Endothelial cell of umbilical vein (primary cell): ENCODE measurements around the gene DHRS12. TPM values are rescaled to one million over a fixed set of nuclear protein-coding genes. Genes with fewer than 3 reads are reported as not detected.

Experiments used
- BruUV-seq: library from RNA; stranded (reverse); fragments of 400-500 nt; replicated peaks from 2 replicates; lab custom pipeline; 2021; lab: Mats Ljungman, UMichigan
- CTCF ChIA-PET: fragments of 300-600, 350-600 bp; sonication (Branson Sonifier 250); formaldehyde crosslinking; loops from one replicate; lab custom pipeline; 2021; ENCODE audit warnings: antibody characterized with exemption, inconsistent platforms; lab: Charles Lee
- POLR2A ChIA-PET: fragments of 300-600, 350-600 bp; sonication (Branson Sonifier 250); formaldehyde crosslinking; loops from one replicate; lab custom pipeline; 2021; ENCODE audit warnings: antibody characterized with exemption, inconsistent platforms; lab: Charles Lee
- DNase-seq: peaks from one replicate; pipeline ENCODE4 v3.0.0-alpha.2; 2011; ENCODE audit warnings: low read depth, low spot score
- FAIRE-seq: peaks from 2 replicates; lab custom pipeline; 2011; peaks lifted over from hg19 to GRCh38; lab: Jason Lieb, UNC
- H2AFZ ChIP-seq: 2 replicates; pipeline ENCODE4 v1.6.0; 2012; ENCODE audit warnings: low read depth, low read length, control low read depth, inconsistent platforms
- H3K27ac ChIP-seq: 2 replicates; pipeline ENCODE4 v1.5.1; 2011; ENCODE audit warnings: low read depth, mild to moderate bottlenecking, control low read depth, low read length, moderate library complexity; ENCODE audit not compliant: insufficient read depth
- H3K27me3 ChIP-seq, 2 experiments: 2 replicates each; pipeline versions ENCODE4 v1.6.0 to v1.6.1; 2011; ENCODE audit warnings: low read length in 2 of 2, mixed read lengths in 1 of 2; ENCODE audit not compliant: control insufficient read depth in 2 of 2, insufficient read depth in 2 of 2
- H3K36me3 ChIP-seq, 2 experiments: 2 replicates in 1 of 2; 3 replicates in 1 of 2; pipeline ENCODE4 v1.5.1; 2011; ENCODE audit warnings: low read length in 2 of 2, mild to moderate bottlenecking in 1 of 2, moderate library complexity in 1 of 2; ENCODE audit not compliant: control insufficient read depth in 2 of 2, insufficient read depth in 2 of 2; ENCODE audit errors: extremely low read depth in 1 of 2
- H3K4me1 ChIP-seq: 3 replicates; pipeline ENCODE4 v1.5.1; 2011; ENCODE audit warnings: mild to moderate bottlenecking, low read length; ENCODE audit not compliant: control insufficient read depth, insufficient read depth; ENCODE audit errors: extremely low read depth
- H3K4me2 ChIP-seq: 2 replicates; pipeline ENCODE4 v1.6.1; 2011; ENCODE audit warnings: low read length, control low read depth, mixed read lengths; ENCODE audit not compliant: insufficient read depth
- H3K4me3 ChIP-seq, 3 experiments: fragments of 200-600 bp in 1 of 3; sonication (generic), shearing (Covaris generic) in 1 of 3; replicated peaks in 1 of 3; 2 replicates each; pipeline ENCODE4 v1.5.1; 2011 to 2016; ENCODE audit warnings: control low read depth in 3 of 3, low read length in 3 of 3, mild to moderate bottlenecking in 2 of 3, inconsistent platforms in 1 of 3, low read depth in 1 of 3, moderate library complexity in 1 of 3; ENCODE audit not compliant: insufficient read depth in 1 of 3
- H3K79me2 ChIP-seq: 2 replicates; pipeline ENCODE4 v1.6.0; 2012; ENCODE audit warnings: low read length, inconsistent platforms; ENCODE audit not compliant: control insufficient read depth, insufficient read depth
- H3K9ac ChIP-seq: replicated peaks from 2 replicates; pipeline ENCODE3; 2011; ENCODE audit warnings: low read length, control low read depth; ENCODE audit not compliant: insufficient read depth; ENCODE audit errors: extremely low read depth
- H3K9me1 ChIP-seq: replicated peaks from 3 replicates; pipeline ENCODE4 v1.6.0; 2011; ENCODE audit warnings: mild to moderate bottlenecking, low read length; ENCODE audit not compliant: control insufficient read depth, insufficient read depth; ENCODE audit errors: extremely low read depth
- H3K9me3 ChIP-seq: replicated peaks from 2 replicates; pipeline ENCODE4 v1.5.1; 2012; ENCODE audit warnings: low read length, inconsistent platforms; ENCODE audit not compliant: control insufficient read depth, insufficient read depth
- H4K20me1 ChIP-seq: replicated peaks from 2 replicates; pipeline ENCODE3; 2011; ENCODE audit warnings: mild to moderate bottlenecking, low read length; ENCODE audit not compliant: control insufficient read depth, insufficient read depth; ENCODE audit errors: extremely low read depth
- CTCF ChIP-seq, 2 donors: IDR thresholded peaks; 1 replicate in 1 of 2; 2 replicates in 1 of 2; pipeline ENCODE4 v1.5.1; 2011; ENCODE audit warnings: low read length in 2 of 2, mild to moderate bottlenecking in 2 of 2, moderate library complexity in 2 of 2, control low read depth in 1 of 2, inconsistent platforms in 1 of 2, low read depth in 1 of 2; ENCODE audit not compliant: insufficient read depth in 1 of 2; ENCODE audit errors: extremely low read depth in 1 of 2
- EZH2 ChIP-seq: IDR thresholded peaks from 2 replicates; pipeline ENCODE4 v1.6.1; 2012; ENCODE audit warnings: borderline replicate concordance, low read depth, mild to moderate bottlenecking, moderate library complexity, low read length, inconsistent platforms; ENCODE audit not compliant: severe bottlenecking
- FOS ChIP-seq: IDR thresholded peaks from 2 replicates; pipeline ENCODE4 v1.6.1; 2011; ENCODE audit warnings: mild to moderate bottlenecking, low read length, moderate library complexity, borderline replicate concordance; ENCODE audit not compliant: insufficient read depth
- GATA2 ChIP-seq: IDR thresholded peaks from 2 replicates; pipeline ENCODE4 v1.7.0; 2011; ENCODE audit warnings: low read depth, mild to moderate bottlenecking, moderate library complexity, mixed read lengths, low read length; ENCODE audit not compliant: insufficient read length, insufficient read depth
- JUN ChIP-seq: IDR thresholded peaks from 2 replicates; pipeline ENCODE4 v1.6.1; 2011; ENCODE audit warnings: borderline replicate concordance, low read depth; ENCODE audit not compliant: insufficient read length, insufficient read depth
- MAX ChIP-seq: IDR thresholded peaks from 2 replicates; pipeline ENCODE4 v1.6.1; 2011; ENCODE audit not compliant: insufficient read depth, insufficient read length
- POLR2A ChIP-seq: IDR thresholded peaks from 2 replicates; pipeline ENCODE4 v1.6.1; 2012; ENCODE audit warnings: low read depth, mild to moderate bottlenecking, control low read depth, low read length
- POLR2AphosphoS5 ChIP-seq: IDR thresholded peaks from 2 replicates; pipeline ENCODE4 v1.6.1; 2012; ENCODE audit warnings: low read depth, mild to moderate bottlenecking, control low read depth, low read length, moderate library complexity; ENCODE audit not compliant: insufficient read depth
- dilution Hi-C: fragments of 300-500 bp; cut with MboI; formaldehyde crosslinking; loops from one replicate; pipeline ENCODE4 v1.15.0; 2019; ENCODE audit warnings: low sequenced_read_pairs; ENCODE audit not compliant: extremely low pct_ligation_motif_present
- intact Hi-C: fragments of 100-400 bp; cut with micrococcal nuclease; formaldehyde crosslinking; loops from one replicate; pipeline ENCODE4 v1.10.0; 2022
- polyA plus RNA-seq, 4 experiments: library from polyadenylated mRNA; depleted of rRNA in 3 of 4; stranded (reverse) in 3 of 4; unstranded in 1 of 4; fragments of >200 nt; gene quantifications; 2 replicates each; pipeline versions ENCODE4 v1.2.1 to v1.2.3, GENCODE V29; 2011 to 2012; ENCODE audit warnings: missing spikeins in 1 of 4
- total RNA-seq: library from RNA; stranded (reverse); gene quantifications from 2 replicates; pipeline ENCODE4 v1.2.3, GENCODE V29; 2021

The DHRS12 gene
- total and polyA plus RNA-seq, 2 donors (not counting 3 experiments of a cell fraction or from before 2014, with no cell fraction given) = 8.9 to 9.1 TPM

GRCh38 chr13:51818781-51819511 lies 15.0 kb upstream of the DHRS12 start:
- Histone ChIP-seq H3K9me1 (no peaks in the 10 kb centered on the region), H3K9ac (no peak overlapping the region), H4K20me1 (no peaks in the 10 kb centered on the region), H3K36me3 (no peaks in the 10 kb centered on the region), H3K4me1 (no peaks in the 10 kb centered on the region), H3K79me2 (no peaks in the 10 kb centered on the region), H3K27ac (no peak overlapping the region), H3K27me3 (peaks cover 14 to 27% of the 10 kb centered on the region in 2 experiments), H3K9me3 (no peaks in the 10 kb centered on the region), H3K4me3 (no peak overlapping the region), H2AFZ (no peak overlapping the region), H3K4me2 (no peak overlapping the region)
- TF ChIP-seq JUN = no peak
- no peak for TF ChIP-seq CTCF (IDR thresholded peaks at IDR 0.05; ENCODE audit: extremely low read depth in 1 of 2, insufficient read depth in 1 of 2, low read depth in 1 of 2, low read length in 2 of 2)
- TF ChIP-seq POLR2A = no peak
- TF ChIP-seq POLR2AphosphoS5 = no peak
- TF ChIP-seq GATA2 = no peak
- no peak for TF ChIP-seq FOS
- no peak for TF ChIP-seq EZH2
- no peak for TF ChIP-seq MAX
- dilution Hi-C loops = no loop called here
- POLR2A ChIA-PET = no interaction called here
- no TSS peak for BruUV-seq
- intact Hi-C loops = no loop called here
- CTCF ChIA-PET = no interaction called here
- no peak for FAIRE-seq
- DNase-seq = no peak
